Activated T-helper 1 cell treated with anti-CD3 and anti-CD28 coated beads, Interleukin-12 subunit alpha, Interleukin-12 subunit beta, Interleukin-2, Interleukin-4 antibody, amounts not matched to agents 30 ng/mL and 10 ng/mL and 1 ng/mL, durations not matched to agents 14 hours and 24 hours and 36 hours (primary cell): ENCODE results near the gene HERC2. TPM values are rescaled to one million over a fixed set of nuclear protein-coding genes. Genes with fewer than 3 reads are reported as not detected.

Source experiments
- DNase-seq: peaks from one replicate; pipeline ENCODE4 v3.0.0; 2021; ENCODE audit warnings: low spot score
- H3K27ac Mint-ChIP-seq: one replicate; pipeline ENCODE4 v1.8.0; 2021; ENCODE audit warnings: mild to moderate bottlenecking, mixed read lengths
- H3K27me3 Mint-ChIP-seq: one replicate; pipeline ENCODE4 v1.8.0; 2022; ENCODE audit warnings: mild to moderate bottlenecking, moderate library complexity, mixed read lengths; ENCODE audit not compliant: insufficient read depth
- H3K36me3 Mint-ChIP-seq: one replicate; pipeline ENCODE4 v1.8.0; 2021; ENCODE audit warnings: low read depth, mixed read lengths
- H3K4me1 Mint-ChIP-seq: one replicate; pipeline ENCODE4 v1.8.0; 2021; ENCODE audit warnings: low read depth, mixed read lengths
- H3K4me3 Mint-ChIP-seq: one replicate; pipeline ENCODE4 v1.8.0; 2021; ENCODE audit warnings: mild to moderate bottlenecking, moderate library complexity, mixed read lengths
- H3K9me3 Mint-ChIP-seq: one replicate; pipeline ENCODE4 v1.8.0; 2021; ENCODE audit warnings: mixed read lengths
- intact Hi-C: fragments of 100-400 bp; cut with micrococcal nuclease; formaldehyde crosslinking; loops from one replicate; pipeline ENCODE4 v1.15.1; 2024
- total RNA-seq: library from RNA; stranded (reverse); gene quantifications from 2 replicates; pipeline ENCODE4 v1.2.3, GENCODE V29; 2022

The HERC2 gene
- total RNA-seq, 1 donor from 2014 or later = 41.3 TPM

GRCh38 chr15:28271697-28272260, 50.2 kb downstream of the HERC2 start:
- H3K4me3 Mint-ChIP-seq = no peak overlapping the region
- H3K36me3 Mint-ChIP-seq = peaks cover 19% of the 10 kb centered on the region

GRCh38 chr15:28269097-28269496, 52.9 kb downstream of the HERC2 start:
- H3K4me1 Mint-ChIP-seq = peaks cover 5% of the 10 kb centered on the region
- H3K4me3 Mint-ChIP-seq = no peak overlapping the region
- DNase-seq = no peak
- H3K27ac Mint-ChIP-seq = no peak overlapping the region
- H3K36me3 Mint-ChIP-seq = peaks cover 27% of the 10 kb centered on the region
- H3K9me3 Mint-ChIP-seq = no peaks in the 10 kb centered on the region
- intact Hi-C loops = no loop called here
- H3K27me3 Mint-ChIP-seq = no peaks in the 10 kb centered on the region

More at GRCh38 chr15:28271697-28272260, 50.2 kb downstream of the HERC2 start:
- Mint-ChIP-seq H3K4me1 (peaks cover 5% of the 10 kb centered on the region), H3K27ac (no peak overlapping the region), H3K9me3 (no peaks in the 10 kb centered on the region), H3K27me3 (no peaks in the 10 kb centered on the region)
- no peak for DNase-seq
- intact Hi-C loops = no loop called here

GRCh38 chr15:28267727-28268126, 54.3 kb downstream of the HERC2 start:
- DNase-seq = no peak
- Mint-ChIP-seq H3K36me3 (peaks cover 27% of the 10 kb centered on the region), H3K27ac (no peak overlapping the region), H3K9me3 (no peaks in the 10 kb centered on the region), H3K4me3 (no peak overlapping the region), H3K27me3 (no peaks in the 10 kb centered on the region), H3K4me1 (peaks cover 5% of the 10 kb centered on the region)
- intact Hi-C loops = no loop called here

- intact Hi-C loops = no loop called here
- Mint-ChIP-seq H3K9me3 (no peaks in the 10 kb centered on the region), H3K27ac (no peak overlapping the region), H3K4me3 (no peak overlapping the region), H3K27me3 (no peaks in the 10 kb centered on the region), H3K36me3 (peaks cover 29% of the 10 kb centered on the region), H3K4me1 (peaks cover 12% of the 10 kb centered on the region)
- DNase-seq = no peak
Observed at GRCh38 chr15:28265334-28266019, 56.5 kb downstream of the HERC2 start.

- peaks cover 12% of the 10 kb centered on the region for H3K4me1 Mint-ChIP-seq
- no peak for DNase-seq
- peaks cover 28% of the 10 kb centered on the region for H3K36me3 Mint-ChIP-seq
- no peaks in the 10 kb centered on the region for H3K9me3 Mint-ChIP-seq
- no peak overlapping the region for H3K4me3 Mint-ChIP-seq
- no peaks in the 10 kb centered on the region for H3K27me3 Mint-ChIP-seq
- H3K27ac Mint-ChIP-seq = no peak overlapping the region
- intact Hi-C loops = no loop called here
Observed at GRCh38 chr15:28264166-28264565, 57.8 kb downstream of the HERC2 start.

GRCh38 chr15:28262438-28262837, 59.5 kb downstream of the HERC2 start:
- no peak overlapping the region for H3K4me3 Mint-ChIP-seq
- intact Hi-C loops = no loop called here
- H3K9me3 Mint-ChIP-seq = no peaks in the 10 kb centered on the region
- H3K36me3 Mint-ChIP-seq = peaks cover 19% of the 10 kb centered on the region
- peaks cover 9% of the 10 kb centered on the region for H3K4me1 Mint-ChIP-seq
- no peaks in the 10 kb centered on the region for H3K27me3 Mint-ChIP-seq
- H3K27ac Mint-ChIP-seq = no peak overlapping the region
- DNase-seq = no peak

- H3K36me3 Mint-ChIP-seq = peaks cover 18% of the 10 kb centered on the region
- no peak overlapping the region for H3K27ac Mint-ChIP-seq
- peaks cover 7% of the 10 kb centered on the region for H3K4me1 Mint-ChIP-seq
- H3K4me3 Mint-ChIP-seq = no peak overlapping the region
- no peak for DNase-seq
- H3K9me3 Mint-ChIP-seq = no peaks in the 10 kb centered on the region
- H3K27me3 Mint-ChIP-seq = no peaks in the 10 kb centered on the region
- intact Hi-C loops = no loop called here
Observed at GRCh38 chr15:28260722-28261121, 61.3 kb downstream of the HERC2 start.

- no peak for DNase-seq
- Mint-ChIP-seq H3K36me3 (peaks cover 20% of the 10 kb centered on the region), H3K27ac (no peak overlapping the region), H3K4me3 (no peak overlapping the region), H3K4me1 (peaks cover 7% of the 10 kb centered on the region), H3K27me3 (no peaks in the 10 kb centered on the region), H3K9me3 (no peaks in the 10 kb centered on the region)
- intact Hi-C loops = no loop called here
Observed at GRCh38 chr15:28260317-28260716, 61.7 kb downstream of the HERC2 start.

GRCh38 chr15:28255965-28256364, 66.0 kb downstream of the HERC2 start:
- H3K4me3 Mint-ChIP-seq = no peak overlapping the region
- peaks cover 30% of the 10 kb centered on the region for H3K36me3 Mint-ChIP-seq
- H3K9me3 Mint-ChIP-seq = no peaks in the 10 kb centered on the region
- intact Hi-C loops = no loop called here
- no peak for DNase-seq
- H3K27ac Mint-ChIP-seq = no peak overlapping the region
- peaks cover 3% of the 10 kb centered on the region for H3K4me1 Mint-ChIP-seq
- H3K27me3 Mint-ChIP-seq = no peaks in the 10 kb centered on the region

GRCh38 chr15:28252831-28253230, 69.1 kb downstream of the HERC2 start:
- peaks cover 4% of the 10 kb centered on the region for H3K9me3 Mint-ChIP-seq
- H3K4me1 Mint-ChIP-seq = no peaks in the 10 kb centered on the region
- intact Hi-C loops = no loop called here
- no peaks in the 10 kb centered on the region for H3K27me3 Mint-ChIP-seq
- no peak for DNase-seq
- peaks cover 39% of the 10 kb centered on the region for H3K36me3 Mint-ChIP-seq
- H3K27ac Mint-ChIP-seq = no peak overlapping the region
- no peak overlapping the region for H3K4me3 Mint-ChIP-seq

GRCh38 chr15:28246605-28247004, 75.4 kb downstream of the HERC2 start:
- intact Hi-C loops = no loop called here
- H3K4me3 Mint-ChIP-seq = no peak overlapping the region
- no peaks in the 10 kb centered on the region for H3K4me1 Mint-ChIP-seq
- peaks cover 15% of the 10 kb centered on the region for H3K9me3 Mint-ChIP-seq
- no peak overlapping the region for H3K27ac Mint-ChIP-seq
- H3K36me3 Mint-ChIP-seq = peaks cover 35% of the 10 kb centered on the region
- no peak for DNase-seq
- no peaks in the 10 kb centered on the region for H3K27me3 Mint-ChIP-seq

- Mint-ChIP-seq H3K9me3 (peaks cover 11% of the 10 kb centered on the region), H3K36me3 (peaks cover 30% of the 10 kb centered on the region), H3K27ac (no peak overlapping the region), H3K4me1 (no peaks in the 10 kb centered on the region), H3K27me3 (no peaks in the 10 kb centered on the region), H3K4me3 (no peak overlapping the region)
- DNase-seq = no peak
- intact Hi-C loops = no loop called here
Observed at GRCh38 chr15:28243901-28244300, 78.1 kb downstream of the HERC2 start.

- intact Hi-C loops = no loop called here
Observed at GRCh38 chr15:28243399-28243798, 78.6 kb downstream of the HERC2 start.

More at GRCh38 chr15:28243399-28243798, 78.6 kb downstream of the HERC2 start:
- DNase-seq = no peak
- peaks cover 11% of the 10 kb centered on the region for H3K9me3 Mint-ChIP-seq
- H3K27ac Mint-ChIP-seq = no peak overlapping the region
- peaks cover 28% of the 10 kb centered on the region for H3K36me3 Mint-ChIP-seq
- H3K27me3 Mint-ChIP-seq = no peaks in the 10 kb centered on the region
- H3K4me1 Mint-ChIP-seq = no peaks in the 10 kb centered on the region
- H3K4me3 Mint-ChIP-seq = no peak overlapping the region
